ENCODE measurements around the gene CYBB.

CYBB gene

DNA sequence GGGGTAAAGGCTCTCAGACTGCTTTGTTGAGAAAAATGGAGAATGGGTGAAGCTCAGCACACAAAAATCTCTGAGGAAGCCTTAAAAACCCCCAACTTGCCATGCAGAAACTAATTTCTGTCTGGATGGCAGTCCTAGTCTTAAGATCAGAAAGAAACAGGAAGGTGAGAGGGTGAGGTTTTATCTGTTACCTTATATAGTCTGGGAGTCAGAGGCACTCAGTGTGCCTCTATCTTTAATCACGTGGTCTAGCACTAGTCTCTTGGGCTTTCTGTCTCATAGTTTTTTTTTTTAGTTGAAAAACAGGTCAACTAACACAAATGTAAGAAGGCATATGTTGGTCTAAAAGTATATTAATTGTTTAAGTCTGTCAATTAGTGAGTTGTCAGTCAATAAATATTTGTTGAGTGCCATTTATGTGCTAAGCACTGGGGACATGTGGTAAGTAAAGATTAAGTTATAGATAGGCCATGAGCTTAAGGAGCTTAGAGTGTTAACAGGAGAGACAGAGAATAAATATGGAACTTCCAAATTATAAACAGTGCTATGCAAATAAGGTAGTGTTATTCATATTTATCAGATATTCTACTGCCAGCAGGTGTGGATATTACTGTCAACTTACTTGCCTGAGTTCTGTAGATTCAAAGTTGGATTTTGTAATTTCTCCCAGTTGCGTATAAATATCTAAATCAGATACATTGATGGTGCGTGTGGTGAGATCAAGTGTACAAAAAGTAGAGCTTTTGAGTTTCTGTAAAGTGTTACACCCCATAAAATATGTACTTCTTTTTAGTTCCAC is 7.0 kb downstream of the CYBB start:
- Histone ChIP-seq H3K9ac (ENCODE audit: low read length) (no peak overlapping the region), H2AK5ac (ENCODE audit: low read length) (no peak overlapping the region), H4K5ac (ENCODE audit: low read length) (no peak overlapping the region), H4K8ac (ENCODE audit: low read depth, low read length) (no peak overlapping the region), H3K56ac (ENCODE audit: low read length) (no peak overlapping the region), H3K27me3 (ENCODE audit: insufficient read depth, low read length, poor library complexity) (no peaks in the 10 kb centered on the region), H2BK5ac (ENCODE audit: low read length) (no peak overlapping the region), H3K4me3 (ENCODE audit: low read length) (no peak overlapping the region), H3K18ac (ENCODE audit: low read length) (no peak overlapping the region), H2BK120ac (ENCODE audit: low read depth, low read length) (no peak overlapping the region), H3K79me2 (ENCODE audit: control insufficient read depth, insufficient read depth, low read length) (no peaks in the 10 kb centered on the region), H3K36me3 (ENCODE audit: control insufficient read depth, insufficient read depth, low read length) (no peaks in the 10 kb centered on the region), H3K4ac (ENCODE audit: low read depth, low read length) (no peak overlapping the region), H3K27ac (ENCODE audit: low read depth, low read length) (no peak overlapping the region), H3K4me1 (ENCODE audit: control insufficient read depth, low read depth, low read length) (no peaks in the 10 kb centered on the region), H2BK15ac (replicated peaks; ENCODE audit: low read depth) (no peak overlapping the region), H3K4me2 (ENCODE audit: low read length) (no peak overlapping the region), H3K79me1 (ENCODE audit: low read length) (no peaks in the 10 kb centered on the region), H3K23ac (ENCODE audit: low read length) (no peak overlapping the region)
- DNase-seq, result no peak
- WGBS (ENCODE audit: extremely low coverage, insufficient coverage, low lambda C conversion rate), result no CpG with 5 or more reads among the region's 3 CpGs

DNA sequence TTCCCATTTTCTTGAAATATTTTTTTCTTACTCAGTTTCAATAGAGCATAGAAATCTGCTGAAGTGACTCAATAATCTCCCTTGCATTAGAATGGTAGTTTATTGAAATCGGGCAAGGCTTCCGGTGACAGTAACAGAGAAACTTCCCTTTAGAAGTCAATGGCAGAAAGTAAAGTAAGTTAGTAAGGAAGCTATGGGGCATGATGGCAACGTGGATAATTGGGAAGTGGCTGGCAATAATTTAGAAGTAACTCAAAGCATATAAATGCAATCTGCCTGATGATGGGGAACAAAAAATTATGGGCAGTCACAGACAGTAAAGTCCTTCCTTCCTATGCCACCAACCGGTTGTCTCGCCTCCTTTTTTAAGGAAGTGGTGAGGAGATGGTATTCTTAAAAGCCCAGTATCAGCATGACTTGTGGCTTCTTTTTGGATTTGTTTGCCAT is 7.6 kb downstream of the CYBB start:
- no peak overlapping the region for H3K23ac ChIP-seq (ENCODE audit: low read length)
- H2BK120ac ChIP-seq (ENCODE audit: low read depth, low read length), result no peak overlapping the region
- H3K4me3 ChIP-seq (ENCODE audit: low read length), result no peak overlapping the region
- no peak overlapping the region for H2BK15ac ChIP-seq (replicated peaks; ENCODE audit: low read depth)
- H4K8ac ChIP-seq (ENCODE audit: low read depth, low read length), result no peak overlapping the region
- H3K4me1 ChIP-seq (ENCODE audit: control insufficient read depth, low read depth, low read length), result no peaks in the 10 kb centered on the region
- no peak overlapping the region for H3K27ac ChIP-seq (ENCODE audit: low read depth, low read length)
- no peaks in the 10 kb centered on the region for H3K79me2 ChIP-seq (ENCODE audit: control insufficient read depth, insufficient read depth, low read length)
- no peak for DNase-seq
- no peak overlapping the region for H2AK5ac ChIP-seq (ENCODE audit: low read length)
- no peak overlapping the region for H2BK5ac ChIP-seq (ENCODE audit: low read length)
- H3K18ac ChIP-seq (ENCODE audit: low read length), result no peak overlapping the region
- H4K5ac ChIP-seq (ENCODE audit: low read length), result no peak overlapping the region
- H3K56ac ChIP-seq (ENCODE audit: low read length), result no peak overlapping the region
- no peaks in the 10 kb centered on the region for H3K27me3 ChIP-seq (ENCODE audit: insufficient read depth, low read length, poor library complexity)
- H3K4ac ChIP-seq (ENCODE audit: low read depth, low read length), result no peak overlapping the region
- no peak overlapping the region for H3K4me2 ChIP-seq (ENCODE audit: low read length)
- no CpG with 5 or more reads among the region's 5 CpGs for WGBS (ENCODE audit: extremely low coverage, insufficient coverage, low lambda C conversion rate)
- no peaks in the 10 kb centered on the region for H3K36me3 ChIP-seq (ENCODE audit: control insufficient read depth, insufficient read depth, low read length)
- H3K9ac ChIP-seq (ENCODE audit: low read length), result no peak overlapping the region
- no peaks in the 10 kb centered on the region for H3K79me1 ChIP-seq (ENCODE audit: low read length)

DNA sequence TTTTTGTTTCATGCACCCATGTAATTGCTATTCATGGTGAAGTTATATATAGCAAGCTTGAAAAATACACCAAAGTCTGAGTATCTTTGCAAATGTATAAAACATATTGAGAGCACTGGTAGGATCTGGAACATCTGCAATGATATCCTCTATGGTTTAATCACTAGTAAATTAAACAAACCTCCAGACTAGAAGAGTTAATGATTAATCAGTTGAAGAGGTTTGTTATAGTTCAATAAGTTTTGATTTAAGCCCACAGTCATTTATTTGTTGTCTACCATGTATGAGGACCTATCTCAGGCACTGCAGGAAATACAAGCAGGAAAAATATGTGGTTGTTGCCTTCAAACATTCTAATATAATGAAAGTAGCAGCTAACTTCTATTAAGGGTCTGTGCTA is 16.5 kb downstream of the CYBB start:
- H3K27ac ChIP-seq (ENCODE audit: low read depth, low read length), result no peak overlapping the region
- no peak overlapping the region for H2BK15ac ChIP-seq (replicated peaks; ENCODE audit: low read depth)
- no peak overlapping the region for H4K8ac ChIP-seq (ENCODE audit: low read depth, low read length)
- H3K4me3 ChIP-seq (ENCODE audit: low read length), result no peak overlapping the region
- no peak overlapping the region for H2BK120ac ChIP-seq (ENCODE audit: low read depth, low read length)
- no peak for DNase-seq
- no peak overlapping the region for H2AK5ac ChIP-seq (ENCODE audit: low read length)
- H2BK5ac ChIP-seq (ENCODE audit: low read length), result no peak overlapping the region
- H3K36me3 ChIP-seq (ENCODE audit: control insufficient read depth, insufficient read depth, low read length), result no peaks in the 10 kb centered on the region
- no peak overlapping the region for H3K4me2 ChIP-seq (ENCODE audit: low read length)
- H3K79me1 ChIP-seq (ENCODE audit: low read length), result no peaks in the 10 kb centered on the region
- H4K5ac ChIP-seq (ENCODE audit: low read length), result no peak overlapping the region
- no peaks in the 10 kb centered on the region for H3K27me3 ChIP-seq (ENCODE audit: insufficient read depth, low read length, poor library complexity)
- no peak overlapping the region for H3K4ac ChIP-seq (ENCODE audit: low read depth, low read length)
- no peaks in the 10 kb centered on the region for H3K4me1 ChIP-seq (ENCODE audit: control insufficient read depth, low read depth, low read length)
- H3K79me2 ChIP-seq (ENCODE audit: control insufficient read depth, insufficient read depth, low read length), result no peaks in the 10 kb centered on the region
- H3K56ac ChIP-seq (ENCODE audit: low read length), result no peak overlapping the region
- H3K9ac ChIP-seq (ENCODE audit: low read length), result no peak overlapping the region
- no peak overlapping the region for H3K23ac ChIP-seq (ENCODE audit: low read length)
- no peak overlapping the region for H3K18ac ChIP-seq (ENCODE audit: low read length)

DNA sequence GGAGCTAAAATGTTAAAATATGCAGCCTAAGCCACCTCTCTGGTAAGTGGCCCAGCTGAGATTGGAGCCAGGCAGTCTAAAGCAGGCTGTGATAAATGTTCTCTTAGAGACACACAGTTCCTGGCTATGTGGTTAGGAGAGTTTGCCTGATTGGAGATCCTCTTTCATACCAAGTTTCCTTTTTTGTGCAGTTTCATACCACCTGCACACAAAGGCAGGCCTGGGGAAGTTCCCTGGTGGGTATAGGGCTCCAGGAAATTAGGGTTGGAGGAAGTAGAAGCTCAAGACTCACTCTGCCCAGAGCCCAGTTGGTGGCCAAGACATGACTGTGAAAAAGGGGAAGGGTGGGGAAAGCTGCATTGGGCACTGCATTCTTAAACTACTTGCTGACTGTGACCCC is 16.9 kb downstream of the CYBB start:
- Histone ChIP-seq H2BK15ac (replicated peaks; ENCODE audit: low read depth) (no peak overlapping the region), H3K27ac (ENCODE audit: low read depth, low read length) (no peak overlapping the region), H3K9ac (ENCODE audit: low read length) (no peak overlapping the region), H3K79me2 (ENCODE audit: control insufficient read depth, insufficient read depth, low read length) (no peaks in the 10 kb centered on the region), H2BK5ac (ENCODE audit: low read length) (no peak overlapping the region), H3K4me1 (ENCODE audit: control insufficient read depth, low read depth, low read length) (no peaks in the 10 kb centered on the region), H3K23ac (ENCODE audit: low read length) (no peak overlapping the region), H3K18ac (ENCODE audit: low read length) (no peak overlapping the region), H3K4me3 (ENCODE audit: low read length) (no peak overlapping the region), H4K8ac (ENCODE audit: low read depth, low read length) (no peak overlapping the region), H3K4ac (ENCODE audit: low read depth, low read length) (no peak overlapping the region), H2BK120ac (ENCODE audit: low read depth, low read length) (no peak overlapping the region), H3K79me1 (ENCODE audit: low read length) (no peaks in the 10 kb centered on the region), H3K36me3 (ENCODE audit: control insufficient read depth, insufficient read depth, low read length) (no peaks in the 10 kb centered on the region), H3K27me3 (ENCODE audit: insufficient read depth, low read length, poor library complexity) (no peaks in the 10 kb centered on the region), H2AK5ac (ENCODE audit: low read length) (no peak overlapping the region), H3K56ac (ENCODE audit: low read length) (no peak overlapping the region), H3K4me2 (ENCODE audit: low read length) (no peak overlapping the region), H4K5ac (ENCODE audit: low read length) (no peak overlapping the region)
- DNase-seq, result peak; percentile 32

DNA sequence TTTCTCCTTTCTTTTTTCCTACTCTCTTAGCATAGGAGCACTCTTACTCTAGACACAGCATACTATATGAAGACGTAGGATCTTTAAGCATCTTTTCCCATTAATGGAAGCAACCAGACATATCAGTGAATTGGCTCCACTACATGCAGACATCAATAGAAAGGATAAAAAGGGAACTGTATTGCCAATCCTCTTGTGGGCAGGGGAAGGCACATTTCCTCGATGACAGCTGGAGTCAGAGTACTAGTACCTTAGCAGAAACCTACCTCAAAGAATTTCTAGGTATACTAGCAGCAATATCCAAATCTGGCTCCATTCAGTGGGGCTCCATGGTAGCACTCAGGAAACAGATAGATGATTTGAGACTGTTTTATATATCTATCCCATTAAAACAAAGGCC is 20.1 kb downstream of the CYBB start:
- H3K23ac ChIP-seq (ENCODE audit: low read length), result no peak overlapping the region
- no peak overlapping the region for H2BK5ac ChIP-seq (ENCODE audit: low read length)
- no peak overlapping the region for H2BK15ac ChIP-seq (replicated peaks; ENCODE audit: low read depth)
- H3K79me2 ChIP-seq (ENCODE audit: control insufficient read depth, insufficient read depth, low read length), result no peaks in the 10 kb centered on the region
- H3K18ac ChIP-seq (ENCODE audit: low read length), result no peak overlapping the region
- H3K36me3 ChIP-seq (ENCODE audit: control insufficient read depth, insufficient read depth, low read length), result no peaks in the 10 kb centered on the region
- no peak overlapping the region for H3K27ac ChIP-seq (ENCODE audit: low read depth, low read length)
- H3K4me3 ChIP-seq (ENCODE audit: low read length), result no peak overlapping the region
- H3K56ac ChIP-seq (ENCODE audit: low read length), result no peak overlapping the region
- H3K4ac ChIP-seq (ENCODE audit: low read depth, low read length), result no peak overlapping the region
- H2AK5ac ChIP-seq (ENCODE audit: low read length), result no peak overlapping the region
- WGBS (ENCODE audit: extremely low coverage, insufficient coverage, low lambda C conversion rate), result no CpG with 5 or more reads among the region's 2 CpGs
- H2BK120ac ChIP-seq (ENCODE audit: low read depth, low read length), result no peak overlapping the region
- no peaks in the 10 kb centered on the region for H3K4me1 ChIP-seq (ENCODE audit: control insufficient read depth, low read depth, low read length)
- no peak overlapping the region for H4K5ac ChIP-seq (ENCODE audit: low read length)
- H3K9ac ChIP-seq (ENCODE audit: low read length), result no peak overlapping the region
- no peak for DNase-seq
- no peak overlapping the region for H3K4me2 ChIP-seq (ENCODE audit: low read length)
- H4K8ac ChIP-seq (ENCODE audit: low read depth, low read length), result no peak overlapping the region
- H3K27me3 ChIP-seq (ENCODE audit: insufficient read depth, low read length, poor library complexity), result no peaks in the 10 kb centered on the region
- no peaks in the 10 kb centered on the region for H3K79me1 ChIP-seq (ENCODE audit: low read length)

DNA sequence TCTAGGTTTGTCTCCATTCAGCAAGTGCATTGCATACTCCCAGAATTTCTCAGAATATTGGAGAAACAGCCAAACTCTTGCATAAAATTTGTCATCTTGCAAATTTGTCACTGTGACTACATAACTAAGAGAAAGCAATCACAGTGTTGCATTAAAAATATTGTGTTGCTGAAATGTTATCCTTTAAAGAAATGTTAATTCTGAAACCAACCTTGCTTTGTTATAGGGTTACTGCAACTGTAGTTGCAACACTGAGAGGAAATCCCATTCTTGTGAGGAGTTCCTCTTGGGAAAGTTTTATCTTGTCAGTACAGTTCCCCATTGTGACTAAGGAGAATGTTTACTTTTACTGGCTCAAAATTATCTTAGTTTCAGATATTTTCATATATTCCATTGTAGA is 20.9 kb downstream of the CYBB start:
- Histone ChIP-seq H3K4me1 (ENCODE audit: control insufficient read depth, low read depth, low read length) (no peaks in the 10 kb centered on the region), H3K4ac (ENCODE audit: low read depth, low read length) (no peak overlapping the region), H4K8ac (ENCODE audit: low read depth, low read length) (no peak overlapping the region), H3K27ac (ENCODE audit: low read depth, low read length) (no peak overlapping the region), H3K4me2 (ENCODE audit: low read length) (no peak overlapping the region), H3K27me3 (ENCODE audit: insufficient read depth, low read length, poor library complexity) (no peaks in the 10 kb centered on the region), H3K56ac (ENCODE audit: low read length) (no peak overlapping the region), H2BK120ac (ENCODE audit: low read depth, low read length) (no peak overlapping the region), H2BK15ac (replicated peaks; ENCODE audit: low read depth) (no peak overlapping the region), H2AK5ac (ENCODE audit: low read length) (no peak overlapping the region), H3K23ac (ENCODE audit: low read length) (no peak overlapping the region), H3K4me3 (ENCODE audit: low read length) (no peak overlapping the region), H3K79me1 (ENCODE audit: low read length) (no peaks in the 10 kb centered on the region), H3K9ac (ENCODE audit: low read length) (no peak overlapping the region), H2BK5ac (ENCODE audit: low read length) (no peak overlapping the region), H3K36me3 (ENCODE audit: control insufficient read depth, insufficient read depth, low read length) (no peaks in the 10 kb centered on the region), H3K18ac (ENCODE audit: low read length) (no peak overlapping the region), H4K5ac (ENCODE audit: low read length) (no peak overlapping the region), H3K79me2 (ENCODE audit: control insufficient read depth, insufficient read depth, low read length) (no peaks in the 10 kb centered on the region)
- DNase-seq, result no peak

Measured in mesendoderm (in vitro differentiated cells).